Measurements from ENCODE around the gene CCDC171.

DNA sequence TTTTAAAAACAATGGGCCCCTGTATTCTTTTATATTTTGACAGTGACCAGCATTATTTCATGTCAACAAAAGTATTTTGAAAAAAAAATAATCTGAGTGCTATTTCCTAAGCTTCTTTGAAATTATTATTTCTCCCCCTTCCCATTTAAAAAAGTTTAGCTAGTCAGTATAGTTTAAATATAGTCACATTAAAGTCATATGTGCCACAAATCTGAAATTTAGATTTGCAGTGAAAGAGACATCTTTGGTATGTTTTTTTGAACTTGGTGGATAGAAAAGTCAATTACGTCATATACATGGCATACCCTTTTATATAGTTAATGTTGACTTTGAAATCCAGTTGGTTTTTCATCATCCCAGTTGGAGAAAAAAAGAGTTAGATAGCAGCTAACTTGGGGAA lies 297.0 kb downstream of the CCDC171 start:
- TF ChIP-seq TAF1 (IDR thresholded peaks at IDR 0.05; ENCODE audit: low read depth): no peak
- TF ChIP-seq CTCF (IDR thresholded peaks at IDR 0.05; ENCODE audit: poor library complexity, severe bottlenecking): no peak
- no peak for TF ChIP-seq REST (IDR thresholded peaks at IDR 0.05; ENCODE audit: borderline replicate concordance)
- TF ChIP-seq EZH2 (IDR thresholded peaks at IDR 0.05; ENCODE audit: borderline replicate concordance, insufficient read depth, low read length, poor library complexity, severe bottlenecking): no peak
- TF ChIP-seq POLR2AphosphoS5 (IDR thresholded peaks at IDR 0.05): no peak
- TF ChIP-seq SMC3 (conservative IDR thresholded peaks at IDR 0.05; ENCODE audit: poor library complexity): no peak
- no peak for TF ChIP-seq EP300 (conservative IDR thresholded peaks at IDR 0.05; ENCODE audit: poor library complexity, severe bottlenecking)
